NCI-H748 (cell line): ENCODE measurements around the gene PHLDB2.

Experiments
- DNase-seq: peaks from one replicate; lab custom pipeline; 2025; ENCODE audit not compliant: unreplicated experiment; lab: John Stamatoyannopoulos, UW

The PHLDB2 gene

DNA sequence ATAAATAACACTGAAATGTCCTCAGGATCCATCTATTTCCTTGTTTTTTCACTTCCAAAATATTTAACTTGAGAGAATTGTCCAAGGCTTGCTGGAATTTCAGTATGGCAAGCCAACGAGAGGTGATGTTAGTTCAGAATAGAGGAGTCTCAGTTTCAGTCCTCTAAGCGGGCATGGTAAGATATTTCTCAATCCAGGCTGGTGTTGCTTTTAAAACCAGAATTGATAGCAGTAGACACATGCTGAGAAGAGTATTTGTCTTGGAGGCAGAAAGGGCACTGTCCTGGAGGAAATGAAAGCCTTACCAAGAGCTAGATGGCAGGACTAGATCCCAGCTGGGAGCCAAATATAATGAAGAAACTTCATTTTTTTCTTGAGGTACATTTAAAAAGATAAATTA lies 23.1 kb downstream of the PHLDB2 start:
- DNase-seq: no peak

DNA sequence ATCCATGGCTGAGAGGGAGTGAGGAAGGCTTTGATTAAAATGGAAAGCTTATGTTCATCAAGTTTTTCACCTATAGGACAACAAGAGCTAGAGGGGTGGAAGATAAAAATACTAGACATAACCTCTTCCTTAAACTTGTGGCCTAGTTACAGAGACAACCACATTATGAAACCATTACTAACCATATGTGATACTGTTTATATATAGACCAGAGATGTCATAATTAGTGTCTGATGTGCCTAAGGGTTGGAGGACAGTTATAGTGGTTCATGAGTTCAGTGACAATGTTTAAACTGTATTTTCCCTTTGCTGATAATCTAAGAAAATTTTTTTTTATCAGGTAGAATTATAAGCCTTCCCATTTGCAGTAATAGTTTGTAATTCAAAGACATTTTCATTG lies 23.7 kb downstream of the PHLDB2 start:
- no peak for DNase-seq

DNA sequence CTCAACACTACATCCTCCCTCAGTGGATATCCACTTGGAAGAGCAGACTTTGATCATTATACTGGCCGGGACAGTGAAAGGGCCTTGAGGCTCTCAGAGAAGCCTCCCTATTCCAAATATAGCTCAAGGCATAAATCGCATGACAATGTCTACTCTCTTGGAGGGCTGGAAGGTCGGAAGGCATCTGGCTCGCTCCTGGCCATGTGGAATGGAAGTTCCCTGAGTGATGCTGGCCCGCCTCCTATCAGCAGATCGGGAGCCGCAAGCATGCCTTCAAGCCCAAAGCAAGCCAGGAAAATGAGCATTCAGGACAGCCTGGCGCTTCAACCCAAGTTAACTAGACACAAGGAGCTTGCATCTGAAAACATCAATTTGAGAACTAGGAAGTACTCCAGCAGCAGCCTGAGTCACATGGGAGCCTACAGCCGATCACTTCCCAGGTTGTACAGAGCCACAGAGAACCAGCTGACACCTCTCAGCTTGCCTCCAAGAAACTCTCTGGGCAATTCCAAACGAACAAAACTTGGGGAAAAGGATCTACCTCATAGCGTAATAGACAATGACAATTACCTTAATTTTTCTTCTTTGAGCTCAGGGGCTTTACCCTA lies 25.4 kb downstream of the PHLDB2 start:
- DNase-seq: no peak

DNA sequence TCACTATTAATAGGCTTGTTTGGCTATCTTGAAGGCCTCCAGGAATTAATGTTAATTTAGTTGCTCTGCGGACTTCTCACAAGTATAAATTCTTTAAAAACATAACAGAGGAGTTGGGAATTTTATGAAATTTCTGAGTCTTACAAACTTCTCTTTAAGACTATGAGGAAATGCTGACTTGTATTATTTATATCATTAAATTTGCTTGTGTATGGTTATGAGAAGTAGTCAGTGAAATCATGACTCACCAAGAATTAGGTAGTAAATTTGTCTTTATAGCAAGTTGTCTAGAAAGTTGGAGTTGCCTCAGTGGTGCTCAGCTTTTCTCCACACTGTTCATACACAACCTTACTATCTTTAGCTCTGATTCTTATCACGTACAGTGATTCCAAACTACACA lies 26.5 kb downstream of the PHLDB2 start:
- no peak for DNase-seq

DNA sequence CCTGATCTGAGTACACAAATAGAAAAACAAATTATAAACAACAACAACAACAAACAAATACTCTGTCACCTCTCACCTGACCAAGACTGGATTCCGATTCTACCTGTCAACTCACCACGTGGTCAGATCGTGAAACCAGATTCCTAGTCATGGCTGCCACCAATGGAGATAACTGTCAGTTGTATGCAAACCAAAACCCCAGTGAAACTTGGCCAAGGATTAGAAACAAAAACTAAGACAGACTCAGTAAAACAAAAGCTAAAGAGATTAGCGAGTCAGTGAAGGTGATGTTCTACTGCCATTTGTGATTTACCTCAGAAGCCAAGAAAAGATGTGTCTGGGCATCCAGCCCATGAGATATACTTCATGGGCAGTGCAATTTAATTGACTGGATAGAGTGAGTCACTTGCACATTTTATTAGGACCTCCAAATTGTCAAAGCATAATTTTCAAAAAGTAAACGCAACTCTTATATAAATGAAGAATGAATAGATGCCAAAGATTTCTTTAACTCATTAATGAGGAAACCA lies 31.1 kb downstream of the PHLDB2 start:
- DNase-seq: no peak

DNA sequence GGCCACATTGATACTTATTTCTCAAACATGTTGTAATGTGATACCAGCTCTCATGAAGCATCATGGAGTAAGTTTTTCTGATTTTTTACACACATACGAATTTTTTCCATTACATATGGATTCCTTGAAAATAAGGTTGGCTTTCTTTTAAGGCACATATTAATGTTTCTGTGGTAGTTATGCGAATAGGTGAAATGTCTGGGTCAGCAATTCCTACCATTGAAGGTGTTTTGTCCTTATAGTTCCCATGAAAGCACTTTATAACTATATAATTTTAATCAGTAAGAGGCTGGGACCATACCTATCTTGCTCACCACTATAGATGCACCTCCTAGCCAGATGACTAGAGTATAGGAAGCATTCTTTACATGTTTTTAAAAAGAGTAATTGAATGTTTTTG lies 33.0 kb downstream of the PHLDB2 start:
- DNase-seq: no peak

DNA sequence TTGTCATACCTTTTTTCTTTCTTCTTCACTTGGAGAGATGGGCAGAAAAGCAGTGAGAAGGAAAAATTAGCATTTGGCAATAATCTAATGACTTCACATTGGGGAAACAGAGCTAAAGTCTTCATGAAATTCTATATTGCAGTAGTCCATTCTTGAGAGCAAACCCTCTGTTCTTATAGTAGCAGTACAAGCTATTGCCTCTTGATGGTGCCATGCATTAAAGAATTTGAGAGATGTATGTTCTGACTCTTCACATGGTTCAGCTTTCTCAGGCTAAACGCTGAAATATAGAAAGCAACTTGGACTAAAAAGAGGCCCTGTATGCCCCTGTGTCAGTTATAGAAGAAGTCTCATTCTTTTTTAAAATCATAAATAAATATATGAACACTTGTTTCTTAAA lies 36.0 kb downstream of the PHLDB2 start:
- peak; percentile 44 for DNase-seq

DNA sequence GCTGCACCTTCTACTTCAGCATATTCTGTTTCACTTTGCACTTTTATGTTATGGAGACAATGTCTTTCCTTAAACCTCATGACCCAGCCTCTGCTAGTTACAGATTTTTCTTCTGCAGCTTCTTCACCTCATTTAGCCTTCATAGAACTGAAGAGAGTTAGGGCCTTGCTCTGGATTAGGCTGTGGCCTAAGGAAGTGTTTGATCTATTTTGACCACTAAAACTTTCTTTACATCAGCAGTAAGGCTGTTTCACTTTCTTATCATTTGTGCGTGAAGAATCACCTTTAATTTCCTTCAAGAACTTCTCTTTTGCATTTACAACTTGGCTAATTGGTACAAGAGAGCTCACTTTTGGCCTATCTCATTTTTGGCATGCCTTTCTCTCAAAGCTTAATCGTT lies 40.9 kb downstream of the PHLDB2 start:
- DNase-seq: no peak

DNA sequence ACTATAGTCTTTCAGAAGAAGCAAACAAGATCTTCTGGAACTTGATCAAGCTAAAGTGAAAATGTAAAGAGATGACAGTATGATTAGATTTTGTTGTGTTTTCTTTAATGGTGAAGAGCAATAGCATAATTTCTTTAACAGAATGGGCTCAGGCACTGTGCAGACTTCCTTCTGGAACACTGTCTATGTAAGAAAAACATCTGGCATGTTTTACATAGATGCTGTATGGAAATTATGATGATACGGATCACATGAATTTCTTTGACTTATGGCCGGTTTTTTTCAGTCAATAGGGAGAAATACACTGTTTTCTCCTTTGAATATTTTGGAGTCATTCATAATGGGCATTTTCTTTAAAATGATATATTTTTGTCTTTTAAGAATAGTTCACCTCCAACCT lies 42.6 kb downstream of the PHLDB2 start:
- no peak for DNase-seq

DNA sequence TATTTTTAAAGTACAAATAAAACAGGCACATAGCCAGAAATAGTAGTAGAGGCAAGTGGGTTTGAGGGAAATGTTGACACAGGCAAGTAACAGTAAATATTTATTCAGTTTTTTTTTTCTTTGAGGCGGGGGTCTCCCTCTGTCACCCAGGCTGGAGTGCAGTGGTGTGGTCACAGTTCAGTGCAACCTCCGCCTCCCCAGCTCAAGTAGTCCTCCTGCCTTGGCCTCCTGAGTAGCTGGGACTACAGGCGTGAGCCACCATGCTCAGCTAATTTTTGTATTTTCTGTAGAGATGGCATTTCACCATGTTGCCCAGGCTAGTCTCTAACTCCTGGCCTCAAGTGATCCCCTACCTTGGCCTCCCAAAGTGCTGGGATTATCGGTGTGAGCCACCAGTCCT lies 43.5 kb downstream of the PHLDB2 start:
- no peak for DNase-seq

DNA sequence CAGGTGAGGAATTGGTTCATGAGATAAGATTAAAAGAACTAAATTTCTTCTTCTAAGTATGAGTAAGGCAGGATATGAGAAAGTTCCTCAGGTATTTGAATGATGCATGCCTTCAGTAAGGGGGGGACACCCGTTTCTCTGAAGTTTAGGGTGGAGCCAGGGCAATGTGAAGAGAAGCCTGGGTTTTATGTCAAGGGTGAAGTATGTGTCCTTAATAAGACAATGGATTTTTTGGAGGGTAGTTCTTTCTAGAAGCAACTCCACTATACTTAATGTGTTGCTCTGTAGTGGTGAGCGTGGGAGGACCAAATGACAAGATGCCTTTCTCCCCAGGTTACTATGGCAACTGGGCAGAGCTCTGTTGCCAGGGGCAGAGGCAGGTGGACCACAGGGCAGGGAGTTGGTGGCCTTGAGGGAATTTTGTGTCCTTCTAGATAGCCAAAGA lies 44.0 kb downstream of the PHLDB2 start:
- peak; percentile 62 for DNase-seq

DNA sequence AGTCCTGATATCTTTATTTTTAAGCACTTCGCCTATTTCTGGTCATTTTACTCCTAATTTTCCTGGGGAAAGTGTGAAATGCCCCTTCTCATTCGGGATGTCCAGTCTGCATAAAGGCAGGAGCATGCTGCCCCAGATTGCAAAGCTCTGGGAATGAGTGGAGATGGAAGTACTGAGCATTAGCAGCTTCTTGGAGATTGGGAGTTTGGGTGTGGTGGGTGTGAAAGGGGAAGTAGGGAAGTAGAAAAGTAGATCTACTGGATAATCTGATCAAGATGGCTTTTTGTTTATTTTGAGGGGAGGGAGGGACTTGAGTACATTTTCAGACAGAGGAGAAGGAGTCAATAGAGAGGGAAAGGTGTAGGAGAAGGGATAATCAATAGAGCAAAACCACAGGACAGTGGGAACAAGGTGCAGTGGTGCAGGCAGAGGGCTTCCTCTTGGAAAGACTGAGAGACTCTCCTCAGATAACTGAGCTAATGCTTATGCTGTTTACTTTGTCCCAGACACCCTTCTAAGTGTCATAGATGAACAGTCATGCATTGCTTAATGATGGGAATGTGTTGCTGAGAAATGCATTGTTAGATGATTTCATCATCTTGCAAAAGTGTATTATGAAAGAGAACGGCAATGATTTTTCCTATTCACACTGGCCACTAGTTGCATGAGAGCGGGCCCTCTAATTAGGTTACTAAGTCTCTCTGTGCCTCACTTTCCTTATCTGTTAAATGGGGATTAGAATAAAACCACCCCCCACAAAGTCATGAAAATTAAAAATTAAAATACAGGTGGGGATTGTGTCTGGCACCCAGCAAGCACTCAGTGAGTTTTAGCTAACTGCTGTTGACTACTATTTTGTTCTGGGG lies 45.5 kb downstream of the PHLDB2 start:
- DNase-seq: no peak

DNA sequence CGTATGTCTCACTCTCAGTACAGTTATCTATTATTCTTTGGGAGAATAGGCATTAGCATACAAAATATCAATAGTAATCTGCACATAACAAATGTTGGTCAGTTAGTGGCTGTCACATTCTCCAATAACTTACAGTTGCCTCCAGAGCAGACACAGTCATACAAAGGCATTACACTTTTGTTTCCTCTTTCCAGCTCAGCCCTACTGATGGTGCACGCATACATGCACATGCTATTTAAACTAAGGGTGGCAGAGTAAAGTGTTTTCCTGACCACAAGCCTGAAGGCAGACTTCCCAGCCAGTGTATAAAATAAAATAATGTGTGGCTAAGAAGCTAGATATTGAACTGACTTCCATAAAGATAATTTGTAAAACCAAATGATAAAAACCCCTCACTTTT lies 47.6 kb downstream of the PHLDB2 start:
- DNase-seq: no peak

DNA sequence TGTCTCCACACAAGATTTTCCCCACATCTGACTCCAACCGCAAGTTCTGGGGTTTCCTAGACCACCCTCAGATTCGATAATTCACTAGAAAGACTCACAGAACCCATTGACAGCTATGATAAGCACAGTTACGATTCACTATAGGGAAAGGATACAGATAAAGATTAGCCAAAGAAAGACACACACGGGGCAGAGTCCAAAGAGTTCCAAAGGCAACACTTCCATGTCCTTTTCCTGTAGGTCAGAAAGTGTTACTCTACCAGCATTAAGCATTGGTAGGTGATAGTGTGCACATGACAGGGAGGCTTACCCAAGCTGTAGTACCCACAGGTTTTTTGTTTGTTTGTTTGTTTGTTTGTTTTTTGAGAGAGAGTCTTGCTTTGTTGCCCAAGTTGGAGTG lies 48.1 kb downstream of the PHLDB2 start:
- DNase-seq: no peak

DNA sequence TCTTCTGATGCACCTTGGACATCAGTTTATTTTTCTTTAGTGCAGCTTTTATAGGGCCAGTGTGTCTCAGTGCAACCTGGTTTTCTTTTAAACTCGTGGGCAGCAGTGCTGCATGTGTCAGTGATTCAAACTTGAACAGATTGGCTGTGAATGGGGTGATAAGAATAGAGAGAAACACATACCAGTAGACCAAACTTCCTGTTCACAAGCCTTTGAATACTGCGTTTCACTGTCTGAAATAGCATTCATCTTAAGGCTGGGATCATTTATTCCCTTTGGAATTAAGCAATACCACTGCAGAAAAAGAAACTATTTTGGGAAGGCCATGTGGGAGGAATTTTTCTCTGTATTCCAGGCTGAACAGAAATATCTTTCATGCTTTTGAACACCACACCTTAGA lies 51.7 kb downstream of the PHLDB2 start:
- DNase-seq: no peak

DNA sequence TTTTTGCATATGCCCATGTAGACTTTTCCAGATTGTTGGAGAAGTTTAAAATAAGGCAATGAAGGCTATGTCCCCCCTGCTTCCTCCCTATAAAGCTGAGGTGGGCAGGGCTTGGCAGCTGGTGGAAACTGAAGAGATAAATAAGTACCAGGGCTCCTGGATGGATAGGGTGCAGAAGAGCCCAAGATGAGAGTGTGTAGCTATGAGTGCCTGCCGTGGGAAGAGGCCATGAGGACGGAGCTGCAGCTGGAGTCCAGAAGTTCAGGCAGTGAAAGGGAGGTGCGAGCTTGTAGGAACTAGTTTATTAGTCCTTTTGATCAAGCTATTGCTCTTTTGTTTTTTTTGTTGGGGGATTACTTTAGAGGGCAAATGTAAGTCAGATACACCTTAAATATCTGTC lies 52.4 kb downstream of the PHLDB2 start:
- DNase-seq: no peak

DNA sequence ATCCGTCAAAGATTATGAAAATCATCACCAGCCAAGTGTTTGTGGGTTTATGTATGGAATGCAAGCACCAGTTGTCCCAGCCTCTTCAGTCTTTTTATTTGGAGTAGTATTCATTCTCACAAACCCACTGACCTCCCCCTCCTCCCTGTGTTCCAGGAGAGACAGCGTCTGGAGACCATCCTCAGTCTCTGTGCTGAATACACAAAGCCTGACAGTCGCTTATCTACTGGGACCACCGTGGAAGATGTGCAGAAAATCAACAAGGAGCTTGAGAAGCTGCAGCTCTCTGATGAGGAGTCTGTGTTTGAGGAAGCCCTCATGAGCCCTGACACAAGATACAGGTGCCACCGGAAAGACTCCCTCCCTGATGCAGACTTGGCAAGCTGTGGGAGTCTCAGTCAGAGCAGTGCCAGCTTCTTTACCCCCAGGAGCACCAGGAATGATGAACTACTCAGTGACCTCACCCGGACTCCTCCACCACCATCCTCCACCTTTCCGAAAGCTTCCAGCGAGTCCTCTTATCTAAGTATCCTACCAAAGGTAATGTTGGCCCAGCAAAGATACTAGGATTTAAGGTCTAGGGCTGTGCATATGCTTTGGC lies 54.2 kb downstream of the PHLDB2 start:
- no peak for DNase-seq

DNA sequence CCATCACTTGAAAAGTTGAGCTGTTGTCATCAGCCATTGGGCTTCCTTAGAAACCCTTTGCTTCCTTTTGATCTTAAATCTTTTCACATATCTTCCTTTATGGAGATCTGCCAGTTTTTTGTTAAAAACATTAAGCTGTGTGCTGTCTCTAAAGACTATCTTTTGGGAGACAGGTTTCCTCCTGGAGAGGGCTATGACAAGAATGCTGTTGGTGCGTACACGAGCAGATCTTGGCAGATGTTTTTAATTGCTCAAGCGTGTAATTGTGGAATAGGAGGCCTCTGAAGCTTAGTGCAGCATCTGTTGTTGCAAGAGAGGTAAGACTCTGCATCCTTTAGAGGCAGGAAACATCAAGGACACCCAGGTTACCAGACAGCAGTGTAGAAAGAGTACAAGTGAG lies 56.8 kb downstream of the PHLDB2 start:
- no peak for DNase-seq

DNA sequence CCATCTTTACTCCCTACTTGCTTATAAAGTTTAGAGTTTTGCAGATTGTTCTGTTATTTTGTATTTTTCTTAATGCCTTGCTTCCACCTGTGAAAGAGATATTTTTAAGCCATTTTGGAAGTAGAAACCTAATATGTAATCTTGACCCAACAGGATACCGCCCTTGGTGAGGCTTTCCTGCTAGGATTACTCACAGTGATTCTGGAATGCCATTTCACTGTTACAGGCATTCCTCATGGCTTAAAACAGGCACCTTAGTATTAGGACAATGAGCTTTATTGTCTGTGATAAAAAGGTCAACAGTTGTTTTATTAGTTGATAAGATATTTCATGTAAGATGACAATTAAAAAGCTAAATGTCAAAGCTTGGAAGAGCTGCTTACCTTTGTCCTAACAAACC lies 58.2 kb downstream of the PHLDB2 start:
- no peak for DNase-seq

DNA sequence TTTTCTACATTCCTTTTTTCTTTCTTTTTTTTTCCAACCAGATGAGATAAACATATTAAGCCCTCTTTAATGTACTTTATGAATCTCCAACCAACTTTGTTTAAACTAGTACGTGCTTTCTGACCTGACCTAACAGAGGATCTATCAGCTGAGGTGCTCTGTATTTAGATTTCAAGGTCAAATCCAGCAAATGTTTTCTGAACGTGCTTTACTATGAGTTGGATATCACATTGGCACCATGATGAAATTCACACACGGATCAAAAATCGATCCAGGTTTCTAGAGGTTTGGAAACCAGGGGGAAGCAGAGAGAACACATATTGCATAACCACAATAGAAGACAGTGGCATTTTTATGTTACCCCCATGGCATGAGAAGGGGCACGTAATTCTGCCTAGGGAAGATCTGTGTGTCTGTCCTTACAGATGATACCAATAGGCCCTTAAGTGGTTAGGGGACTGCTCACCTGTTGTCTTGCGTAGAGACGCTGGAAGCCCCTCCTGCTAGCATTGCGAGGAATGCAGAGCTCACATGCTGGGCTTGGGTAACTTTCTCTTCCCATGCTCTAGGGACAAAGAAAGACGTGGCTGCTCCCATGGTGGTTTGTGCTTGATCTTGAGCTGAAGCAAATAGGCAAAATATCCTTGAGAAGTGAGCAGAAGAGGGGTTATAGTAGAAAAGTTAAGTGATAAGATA lies 60.5 kb downstream of the PHLDB2 start:
- no peak for DNase-seq

DNA sequence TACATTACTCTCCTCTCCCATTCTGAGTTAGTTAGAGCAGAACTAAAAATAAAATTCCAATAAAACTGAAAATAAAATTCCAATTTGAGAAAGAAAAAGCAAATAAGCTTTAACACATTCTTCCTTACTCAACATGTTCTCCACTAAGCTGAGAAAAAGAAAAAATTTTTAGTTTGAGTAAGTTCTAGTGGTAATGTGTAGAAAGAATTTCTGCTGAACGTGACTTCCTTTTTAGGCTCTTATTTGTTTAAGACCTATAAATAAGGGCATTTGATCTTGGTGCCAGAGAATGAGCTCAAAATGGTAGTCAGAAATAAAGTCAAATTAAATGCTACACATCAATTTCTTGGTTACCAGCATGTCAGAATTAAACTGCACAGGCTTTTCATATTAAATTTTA lies 62.1 kb downstream of the PHLDB2 start:
- no peak for DNase-seq
